ENCODE results near the gene CD28.
"Not testable (repeated sequence)": the region's sequence is repeated elsewhere in the genome, so short reads cannot be mapped to it uniquely, and the experiment has no call there.

Gene CD28

GRCh38 chr2:203751685-203752271, 45.3 kb downstream of the CD28 start:
- no peak for DNase-seq

- DNase-seq = no peak
Observed at GRCh38 chr2:203756161-203756560, 49.7 kb downstream of the CD28 start.

GRCh38 chr2:203758841-203759689, 52.6 kb downstream of the CD28 start:
- DNase-seq = no peak

GRCh38 chr2:203759690-203760365, 53.4 kb downstream of the CD28 start:
- no peak for DNase-seq

- no peak for DNase-seq
Observed at GRCh38 chr2:203761121-203761520, 54.7 kb downstream of the CD28 start.

- no peak for DNase-seq
Observed at GRCh38 chr2:203763241-203763937, 57.0 kb downstream of the CD28 start.

- DNase-seq = no peak
Observed at GRCh38 chr2:203763938-203764664, 57.7 kb downstream of the CD28 start.

- no peak for DNase-seq
Observed at GRCh38 chr2:203772456-203773165, 66.2 kb downstream of the CD28 start.

- no peak for DNase-seq
Observed at GRCh38 chr2:203774760-203775159, 68.3 kb downstream of the CD28 start.

GRCh38 chr2:203775684-203776083, 69.2 kb downstream of the CD28 start:
- DNase-seq = no peak

GRCh38 chr2:203777030-203777429, 70.6 kb downstream of the CD28 start:
- DNase-seq = no peak

- not testable (repeated sequence) for DNase-seq
Observed at GRCh38 chr2:203779477-203780073, 73.1 kb downstream of the CD28 start.

GRCh38 chr2:203780231-203780630, 73.8 kb downstream of the CD28 start:
- DNase-seq = no peak

GRCh38 chr2:203781151-203781550, 74.7 kb downstream of the CD28 start:
- no peak for DNase-seq

GRCh38 chr2:203782262-203782976, 76.0 kb downstream of the CD28 start:
- DNase-seq = no peak

- no peak for DNase-seq
Observed at GRCh38 chr2:203783496-203784203, 77.2 kb downstream of the CD28 start.

GRCh38 chr2:203784710-203785270, 78.4 kb downstream of the CD28 start:
- not testable (repeated sequence) for DNase-seq

- not testable (repeated sequence) for DNase-seq
Observed at GRCh38 chr2:203785391-203786110, 79.1 kb downstream of the CD28 start.

All from DMS 273 treated with DMSO at 0.1 percent for 48 hours (cell line).